Loucy (cell line): ENCODE results near the gene C10orf105.

Experiments
- H2AFZ ChIP-seq: fragments of 200-600 bp; sonication (generic); 2 replicates; pipeline ENCODE4 v1.6.0; 2016; ENCODE audit warnings: antibody characterized with exemption, mild to moderate bottlenecking, low read length, moderate library complexity
- H3F3A ChIP-seq: fragments of 200-600 bp; 2 replicates; pipeline ENCODE4 v1.6.0; 2016; ENCODE audit warnings: antibody characterized with exemption, low read depth, mild to moderate bottlenecking
- H3K27me3 ChIP-seq: fragments of 200-600 bp; sonication (generic); 2 replicates; pipeline ENCODE4 v1.6.1; 2014; ENCODE audit warnings: low read length, mild to moderate bottlenecking; ENCODE audit not compliant: insufficient read depth, poor library complexity, severe bottlenecking
- H3K36me3 ChIP-seq: fragments of 200-600 bp; sonication (generic); 2 replicates; pipeline ENCODE4 v1.6.1; 2016; ENCODE audit warnings: low read length; ENCODE audit not compliant: insufficient read depth
- H3K4me1 ChIP-seq: fragments of 200-600 bp; sonication (generic); 2 replicates; pipeline ENCODE4 v1.5.1; 2014; ENCODE audit warnings: low read length, mild to moderate bottlenecking; ENCODE audit not compliant: insufficient read depth, poor library complexity, severe bottlenecking
- H3K4me2 ChIP-seq: fragments of 200-600 bp; sonication (generic); 2 replicates; pipeline ENCODE4 v1.6.0; 2014; ENCODE audit warnings: antibody characterized with exemption, low read length, low read depth, mild to moderate bottlenecking; ENCODE audit not compliant: poor library complexity, severe bottlenecking
- H3K4me3 ChIP-seq: fragments of 200-600 bp; sonication (generic); 2 replicates; pipeline ENCODE4 v1.5.1; 2014; ENCODE audit warnings: low read length, mild to moderate bottlenecking, mixed read lengths; ENCODE audit not compliant: poor library complexity, severe bottlenecking
- H3K79me2 ChIP-seq: fragments of 200-600 bp; sonication (generic); 2 replicates; pipeline ENCODE4 v1.6.1; 2014; ENCODE audit warnings: low read length; ENCODE audit not compliant: insufficient read depth
- H3K9ac ChIP-seq: fragments of 200-600 bp; sonication (generic); 2 replicates; pipeline ENCODE4 v1.6.0; 2014; ENCODE audit warnings: mild to moderate bottlenecking, low read depth, low read length, moderate library complexity; ENCODE audit not compliant: poor library complexity, severe bottlenecking
- H3K9me2 ChIP-seq: fragments of 200-600 bp; sonication (generic); replicated peaks from 2 replicates; pipeline ENCODE4 v1.6.1; 2016; ENCODE audit warnings: low read depth, low read length, mixed read lengths
- H3K9me3 ChIP-seq: fragments of 200-600 bp; sonication (generic); 2 replicates; pipeline ENCODE4 v1.6.1; 2014; ENCODE audit warnings: mild to moderate bottlenecking, antibody characterized with exemption, low read length, low read depth; ENCODE audit not compliant: insufficient read depth
- H4K20me1 ChIP-seq: fragments of 200-600 bp; sonication (generic); 2 replicates; pipeline ENCODE4 v1.6.0; 2014; ENCODE audit warnings: antibody characterized with exemption, low read length, mild to moderate bottlenecking; ENCODE audit not compliant: insufficient read depth, poor library complexity, severe bottlenecking
- EZH2phosphoT487 ChIP-seq: fragments of 200-600 bp; IDR thresholded peaks from 2 replicates; pipeline ENCODE4 v1.6.1; 2018; ENCODE audit warnings: antibody characterized with exemption, mild to moderate bottlenecking, moderate library complexity, borderline replicate concordance
- TF ChIP-seq, protein P1 (sequence below): fragments of 200-600 bp; sonication (generic); conservative IDR thresholded peaks from 2 replicates; pipeline ENCODE4 v1.5.1; 2014; ENCODE audit warnings: mild to moderate bottlenecking, antibody characterized with exemption, low read length

C10orf105 gene

GRCh38 chr10:71692598-71693306, 26.8 kb downstream of the C10orf105 start:
- no peak for TF ChIP-seq EZH2phosphoT487
- TF ChIP-seq, protein P1, sequence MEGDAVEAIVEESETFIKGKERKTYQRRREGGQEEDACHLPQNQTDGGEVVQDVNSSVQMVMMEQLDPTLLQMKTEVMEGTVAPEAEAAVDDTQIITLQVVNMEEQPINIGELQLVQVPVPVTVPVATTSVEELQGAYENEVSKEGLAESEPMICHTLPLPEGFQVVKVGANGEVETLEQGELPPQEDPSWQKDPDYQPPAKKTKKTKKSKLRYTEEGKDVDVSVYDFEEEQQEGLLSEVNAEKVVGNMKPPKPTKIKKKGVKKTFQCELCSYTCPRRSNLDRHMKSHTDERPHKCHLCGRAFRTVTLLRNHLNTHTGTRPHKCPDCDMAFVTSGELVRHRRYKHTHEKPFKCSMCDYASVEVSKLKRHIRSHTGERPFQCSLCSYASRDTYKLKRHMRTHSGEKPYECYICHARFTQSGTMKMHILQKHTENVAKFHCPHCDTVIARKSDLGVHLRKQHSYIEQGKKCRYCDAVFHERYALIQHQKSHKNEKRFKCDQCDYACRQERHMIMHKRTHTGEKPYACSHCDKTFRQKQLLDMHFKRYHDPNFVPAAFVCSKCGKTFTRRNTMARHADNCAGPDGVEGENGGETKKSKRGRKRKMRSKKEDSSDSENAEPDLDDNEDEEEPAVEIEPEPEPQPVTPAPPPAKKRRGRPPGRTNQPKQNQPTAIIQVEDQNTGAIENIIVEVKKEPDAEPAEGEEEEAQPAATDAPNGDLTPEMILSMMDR: no peak
- H3K9me3 ChIP-seq: no peaks in the 10 kb centered on the region
- no peak overlapping the region for H3K9ac ChIP-seq
- no peaks in the 10 kb centered on the region for H3K36me3 ChIP-seq
- H3K4me2 ChIP-seq: no peak overlapping the region
- H3K4me1 ChIP-seq: no peaks in the 10 kb centered on the region
- H3K9me2 ChIP-seq: no peaks in the 10 kb centered on the region
- H3K27me3 ChIP-seq: no peaks in the 10 kb centered on the region
- H3K79me2 ChIP-seq: no peaks in the 10 kb centered on the region
- H3F3A ChIP-seq: no peaks in the 10 kb centered on the region
- H3K4me3 ChIP-seq: no peak overlapping the region
- no peaks in the 10 kb centered on the region for H4K20me1 ChIP-seq
- no peak overlapping the region for H2AFZ ChIP-seq

GRCh38 chr10:71691405-71691804, 28.2 kb downstream of the C10orf105 start:
- Histone ChIP-seq H3K79me2 (no peaks in the 10 kb centered on the region), H3K9me3 (no peaks in the 10 kb centered on the region), H3F3A (no peaks in the 10 kb centered on the region), H3K9ac (no peak overlapping the region), H3K36me3 (no peaks in the 10 kb centered on the region), H3K4me2 (no peak overlapping the region), H4K20me1 (no peaks in the 10 kb centered on the region), H2AFZ (no peak overlapping the region), H3K9me2 (no peaks in the 10 kb centered on the region), H3K27me3 (no peaks in the 10 kb centered on the region), H3K4me1 (no peaks in the 10 kb centered on the region), H3K4me3 (no peak overlapping the region)
- TF ChIP-seq, protein P1: no peak
- no peak for TF ChIP-seq EZH2phosphoT487

GRCh38 chr10:71690094-71690720, 29.4 kb downstream of the C10orf105 start:
- no peak overlapping the region for H3K9ac ChIP-seq
- H2AFZ ChIP-seq: no peak overlapping the region
- no peaks in the 10 kb centered on the region for H3K9me3 ChIP-seq
- no peak for TF ChIP-seq EZH2phosphoT487
- H4K20me1 ChIP-seq: no peaks in the 10 kb centered on the region
- H3K4me1 ChIP-seq: peaks cover 5% of the 10 kb centered on the region
- H3K4me3 ChIP-seq: no peak overlapping the region
- H3K27me3 ChIP-seq: no peaks in the 10 kb centered on the region
- no peaks in the 10 kb centered on the region for H3F3A ChIP-seq
- no peaks in the 10 kb centered on the region for H3K79me2 ChIP-seq
- no peak overlapping the region for H3K4me2 ChIP-seq
- H3K9me2 ChIP-seq: no peaks in the 10 kb centered on the region
- no peaks in the 10 kb centered on the region for H3K36me3 ChIP-seq
